HG02981 (cell line): ENCODE results near the gene TGM3.

ENCODE experiments used
- ATAC-seq: cut with Tn5 transposase; IDR thresholded peaks from one replicate; pipeline ENCODE4 v1.9.1; 2021; ENCODE audit warnings: mild to moderate bottlenecking, moderate library complexity; ENCODE audit not compliant: unreplicated experiment

TGM3 gene

DNA sequence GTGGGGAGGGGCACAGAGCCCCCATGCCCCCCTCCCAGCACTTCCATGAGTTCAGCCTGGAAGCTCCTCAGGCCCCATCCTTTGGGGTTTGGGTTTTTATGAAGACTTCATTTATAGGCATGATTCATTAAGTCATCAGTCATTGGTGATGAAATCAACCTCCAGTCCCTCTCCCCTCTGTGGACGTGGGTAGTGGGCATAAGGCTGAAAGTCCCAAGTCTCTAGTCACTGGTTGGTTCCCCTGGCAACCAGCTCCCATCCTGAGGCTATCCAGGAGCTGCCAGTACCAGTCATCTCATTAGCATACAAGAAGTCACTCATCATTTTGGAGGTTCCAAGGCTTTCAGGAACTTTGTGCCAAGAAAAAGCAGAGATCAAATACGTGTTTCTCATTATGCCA lies 9.2 kb downstream of the TGM3 start:
- ATAC-seq: no peak

DNA sequence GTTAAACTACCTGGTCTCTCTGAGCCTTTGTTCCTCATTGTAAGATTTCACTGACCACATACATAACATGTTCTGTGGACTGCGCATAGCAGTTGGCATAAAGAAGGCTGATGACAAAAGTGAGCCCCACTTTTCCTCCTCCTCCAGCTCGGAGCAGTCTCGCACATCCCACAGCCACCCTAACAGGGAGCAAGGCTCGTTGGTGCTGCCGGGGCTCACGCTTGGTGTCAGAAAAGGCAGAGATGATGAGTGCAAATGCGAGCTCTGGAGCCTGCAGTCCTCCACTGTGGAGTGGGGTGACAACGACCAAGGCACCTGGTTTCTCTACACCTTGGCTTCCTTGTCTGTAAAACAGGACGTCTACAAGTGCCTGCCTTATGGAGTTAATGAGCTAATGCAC lies 9.7 kb downstream of the TGM3 start:
- ATAC-seq: no peak

DNA sequence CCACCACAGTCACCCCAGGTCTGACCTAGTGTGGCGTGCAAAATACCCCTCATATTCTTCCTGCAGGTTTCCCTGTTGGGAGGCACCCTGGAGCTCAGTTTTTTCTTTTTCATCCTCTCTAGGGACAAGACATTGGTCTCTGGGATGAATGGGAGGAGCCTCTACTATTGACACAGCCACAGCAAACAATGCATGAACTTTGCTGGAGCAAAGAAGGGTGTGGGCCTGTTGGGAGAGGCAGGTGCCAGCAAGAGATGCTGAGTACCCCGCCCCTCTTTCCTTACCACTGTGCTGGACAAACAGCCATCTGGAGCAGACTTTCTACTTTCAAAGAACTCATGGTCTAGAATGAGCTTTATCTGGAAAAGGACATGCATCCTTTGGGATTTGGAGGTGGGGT lies 10.1 kb downstream of the TGM3 start:
- no peak for ATAC-seq

DNA sequence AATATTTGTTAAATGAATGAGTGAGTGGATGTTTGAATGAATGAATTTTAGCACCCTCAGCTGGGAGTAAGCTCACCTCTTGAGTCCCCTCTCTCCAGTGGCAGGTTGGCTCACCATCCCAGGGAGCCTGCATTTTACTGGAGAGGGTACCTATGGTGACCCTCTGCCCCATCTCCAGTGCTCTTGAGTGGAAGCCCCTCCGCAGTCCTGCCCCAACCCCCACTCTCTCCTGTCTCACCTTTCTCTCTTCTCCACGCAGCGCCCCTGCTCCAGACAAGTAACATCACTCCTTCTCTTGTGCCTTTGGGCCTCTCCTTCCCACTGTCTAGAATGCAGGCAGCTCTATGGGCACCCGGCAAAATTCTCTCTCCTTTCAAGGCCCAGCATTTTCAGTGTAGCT lies 11.3 kb downstream of the TGM3 start:
- ATAC-seq: no peak

DNA sequence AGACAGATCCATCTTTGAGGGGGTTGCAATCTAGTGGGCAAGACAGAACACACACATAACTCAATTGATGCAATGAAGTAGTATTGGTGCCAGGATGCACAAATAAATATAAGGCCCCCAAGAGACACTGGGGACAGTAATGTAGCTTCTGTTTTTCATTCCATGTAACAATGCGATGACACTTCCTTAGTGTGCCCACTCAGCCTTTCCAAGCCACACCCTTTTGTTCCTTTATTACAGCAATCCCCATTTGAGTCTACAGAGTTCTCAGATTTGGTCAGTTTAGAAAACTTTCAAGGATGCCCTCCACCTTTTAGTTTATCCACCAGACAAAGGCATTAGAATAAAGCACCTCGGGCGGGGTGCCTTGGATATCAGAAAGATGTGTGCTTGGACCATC lies 15.5 kb downstream of the TGM3 start:
- no peak for ATAC-seq

DNA sequence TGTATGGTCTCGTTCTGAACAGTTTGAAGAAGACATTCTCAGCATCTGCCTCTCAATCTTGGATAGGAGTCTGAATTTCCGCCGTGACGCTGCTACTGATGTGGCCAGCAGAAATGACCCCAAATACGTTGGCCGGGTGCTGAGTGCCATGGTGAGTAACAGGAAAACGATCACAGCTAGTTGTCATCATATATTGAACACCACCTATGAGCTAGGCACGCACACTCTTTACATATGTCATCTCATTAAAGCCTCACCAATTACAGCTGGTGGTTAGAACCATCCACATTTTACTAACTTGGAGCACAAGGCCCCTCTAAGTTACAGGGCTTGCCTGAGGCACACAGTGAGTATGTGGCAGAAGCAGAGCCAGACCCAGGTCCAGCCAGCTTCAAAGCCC lies 17.1 kb downstream of the TGM3 start:
- ATAC-seq: no peak

DNA sequence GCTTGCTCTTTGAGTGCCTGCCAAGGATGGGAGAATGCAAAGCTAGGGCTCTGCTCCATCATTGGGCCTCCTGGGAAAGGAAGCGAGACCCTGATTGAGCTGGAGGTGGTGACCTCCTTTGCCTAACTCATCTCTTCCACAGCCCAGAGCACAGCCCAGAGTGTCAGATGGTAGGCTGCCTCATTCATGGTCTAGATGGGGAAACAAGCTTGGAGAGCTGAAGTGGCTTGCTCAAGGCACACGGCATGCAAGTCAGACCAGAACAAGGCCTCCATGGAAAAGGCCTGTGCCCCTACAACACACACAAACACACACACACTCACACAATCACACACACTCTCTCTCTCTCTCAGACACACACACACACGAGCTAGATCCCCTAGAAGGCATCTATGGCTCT lies 17.5 kb downstream of the TGM3 start:
- ATAC-seq: no peak

DNA sequence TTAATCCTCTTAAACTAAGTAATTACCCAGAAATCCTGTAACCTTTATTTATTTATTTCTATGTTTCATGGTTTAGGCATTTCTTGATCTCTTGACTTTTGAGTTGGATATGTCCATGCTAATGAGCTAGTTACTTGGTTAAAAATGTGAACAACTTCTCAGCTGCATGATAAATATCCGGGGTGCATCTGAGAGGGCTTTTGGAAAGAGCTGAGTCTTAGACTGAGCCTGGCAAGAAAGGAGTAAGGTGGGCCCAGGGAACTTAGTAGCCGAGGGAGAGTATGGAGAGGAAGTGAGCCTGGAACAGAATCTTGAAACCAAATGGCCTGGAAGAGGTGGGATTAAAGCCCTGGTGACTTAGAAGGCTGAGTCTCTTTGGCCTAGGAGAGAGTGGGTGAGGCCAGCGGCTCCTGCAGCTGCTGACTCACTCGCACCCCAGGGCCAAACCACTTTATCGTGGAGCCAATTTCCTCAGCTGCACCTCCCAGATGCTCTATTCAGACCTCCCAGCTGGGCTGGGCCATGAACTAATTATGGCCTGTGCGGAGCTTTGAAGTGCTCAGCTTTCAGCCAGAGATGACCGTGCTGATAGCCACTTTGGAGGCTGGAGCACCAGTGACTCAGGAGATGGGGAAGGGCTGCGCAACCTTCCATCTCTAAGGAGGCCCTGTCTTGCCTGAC lies 19.1 kb downstream of the TGM3 start:
- no peak for ATAC-seq

DNA sequence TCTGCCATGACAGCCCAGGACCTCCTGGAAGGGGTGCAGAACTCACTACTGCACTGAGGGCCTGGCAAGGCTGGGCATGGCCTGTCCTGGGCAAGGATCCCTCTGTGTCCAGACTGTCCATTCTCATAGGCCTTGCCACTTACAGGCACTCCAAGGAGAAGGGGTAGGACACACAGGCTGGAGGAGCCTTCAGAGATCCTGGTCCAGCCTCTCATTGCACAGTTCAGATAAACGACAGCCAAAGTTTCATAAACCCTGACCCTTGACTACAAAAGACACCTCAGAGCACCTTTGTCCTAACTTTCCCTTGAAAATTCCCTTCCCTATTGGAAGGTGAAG lies 19.6 kb downstream of the TGM3 start:
- no peak for ATAC-seq

DNA sequence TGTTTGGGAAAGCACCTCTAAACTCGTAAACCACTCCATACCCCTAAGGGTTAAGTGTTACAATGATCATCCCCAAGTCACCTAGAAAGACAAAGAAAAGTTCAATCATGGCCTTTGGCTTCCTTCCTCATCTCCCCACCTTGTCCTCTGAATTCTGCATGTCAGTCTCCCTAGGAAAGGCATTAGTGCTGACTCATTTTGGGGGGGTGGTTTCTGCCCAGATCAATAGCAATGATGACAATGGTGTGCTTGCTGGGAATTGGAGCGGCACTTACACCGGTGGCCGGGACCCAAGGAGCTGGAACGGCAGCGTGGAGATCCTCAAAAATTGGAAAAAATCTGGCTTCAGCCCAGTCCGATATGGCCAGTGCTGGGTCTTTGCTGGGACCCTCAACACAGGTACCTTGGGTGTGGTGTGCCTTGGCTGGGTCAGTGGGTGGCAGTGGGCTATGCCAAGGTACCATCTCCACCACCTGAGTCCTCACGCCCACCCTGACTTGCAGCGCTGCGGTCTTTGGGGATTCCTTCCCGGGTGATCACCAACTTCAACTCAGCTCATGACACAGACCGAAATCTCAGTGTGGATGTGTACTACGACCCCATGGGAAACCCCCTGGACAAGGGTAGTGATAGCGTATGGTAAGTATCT lies 21.2 kb downstream of the TGM3 start:
- ATAC-seq: no peak

DNA sequence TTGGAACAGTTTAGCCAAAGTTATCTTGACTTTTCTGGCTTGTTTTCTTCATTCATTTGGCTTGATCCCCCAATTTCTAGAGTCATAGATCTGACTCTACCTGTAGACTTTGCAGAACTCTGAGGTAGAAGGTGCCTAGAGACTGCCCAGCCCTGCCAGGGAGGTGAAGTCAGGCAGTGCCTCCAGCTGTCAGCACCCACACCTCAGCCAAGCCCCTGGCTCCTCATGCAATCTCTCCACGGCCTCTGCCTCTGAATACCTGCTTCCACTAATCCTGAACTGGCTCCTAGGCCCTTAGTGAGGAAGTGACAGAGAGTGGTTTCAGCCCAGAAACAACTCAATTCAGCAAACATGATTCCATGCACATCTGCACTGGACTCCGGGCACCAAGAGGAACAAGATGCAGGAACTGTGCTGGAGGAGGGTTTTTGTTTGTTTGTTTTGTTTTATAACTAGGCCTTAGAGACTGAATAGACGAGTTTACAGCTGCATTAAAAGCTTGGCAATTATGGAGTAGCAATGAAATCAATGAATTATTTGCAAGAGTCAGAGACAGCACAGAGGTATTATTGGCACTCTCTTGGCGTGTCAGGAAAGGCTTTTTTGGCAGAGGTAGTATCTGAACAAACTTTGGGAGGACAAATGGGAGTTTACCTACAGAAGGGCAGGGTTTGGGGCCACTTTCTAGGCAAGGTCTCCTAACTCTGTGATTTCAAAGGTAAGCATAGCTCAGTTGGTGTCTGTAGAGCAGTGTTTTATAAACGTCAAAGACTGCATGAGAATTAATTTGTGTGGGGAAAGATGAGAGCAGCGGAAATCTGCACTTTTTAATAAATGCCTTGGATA lies 25.2 kb downstream of the TGM3 start:
- no peak for ATAC-seq

DNA sequence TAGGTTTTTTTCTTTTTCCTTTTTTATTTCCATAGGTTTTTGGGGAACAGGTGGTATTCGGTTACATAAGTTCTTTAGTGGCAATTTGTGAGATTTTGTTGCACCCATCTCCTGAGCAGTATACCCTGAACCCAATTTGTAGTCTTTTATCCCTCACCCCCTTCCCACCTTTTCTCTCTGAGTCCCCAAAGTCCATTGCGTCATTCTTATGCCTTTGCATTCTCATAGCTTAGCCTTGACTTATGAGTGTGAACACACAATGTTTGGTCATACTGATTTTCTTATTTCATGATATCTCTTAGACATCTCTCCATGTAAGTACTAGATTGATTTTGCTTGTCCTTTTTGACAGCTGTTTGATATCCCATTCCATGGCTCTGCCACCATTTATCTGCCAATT lies 27.2 kb downstream of the TGM3 start:
- no peak for ATAC-seq

DNA sequence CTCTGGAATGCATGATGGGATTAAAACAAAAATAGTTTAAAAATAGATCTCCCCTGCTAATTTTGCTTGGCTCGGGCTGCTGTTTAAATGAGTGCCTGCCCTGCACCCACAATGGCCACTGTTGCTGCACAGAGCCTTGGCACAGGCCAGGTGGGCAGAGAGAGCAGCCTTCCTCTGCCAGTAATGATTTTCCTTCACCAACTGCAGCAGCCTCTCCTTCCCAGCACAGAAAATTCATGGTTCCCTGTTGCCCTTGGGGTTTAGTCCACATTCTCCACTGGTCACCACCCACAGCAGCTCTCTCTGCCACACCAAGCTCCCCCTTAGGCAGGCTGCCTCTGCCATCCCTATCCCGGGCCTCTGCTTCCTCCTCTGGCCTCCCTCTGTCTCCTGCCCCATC lies 30.2 kb downstream of the TGM3 start:
- no peak for ATAC-seq

DNA sequence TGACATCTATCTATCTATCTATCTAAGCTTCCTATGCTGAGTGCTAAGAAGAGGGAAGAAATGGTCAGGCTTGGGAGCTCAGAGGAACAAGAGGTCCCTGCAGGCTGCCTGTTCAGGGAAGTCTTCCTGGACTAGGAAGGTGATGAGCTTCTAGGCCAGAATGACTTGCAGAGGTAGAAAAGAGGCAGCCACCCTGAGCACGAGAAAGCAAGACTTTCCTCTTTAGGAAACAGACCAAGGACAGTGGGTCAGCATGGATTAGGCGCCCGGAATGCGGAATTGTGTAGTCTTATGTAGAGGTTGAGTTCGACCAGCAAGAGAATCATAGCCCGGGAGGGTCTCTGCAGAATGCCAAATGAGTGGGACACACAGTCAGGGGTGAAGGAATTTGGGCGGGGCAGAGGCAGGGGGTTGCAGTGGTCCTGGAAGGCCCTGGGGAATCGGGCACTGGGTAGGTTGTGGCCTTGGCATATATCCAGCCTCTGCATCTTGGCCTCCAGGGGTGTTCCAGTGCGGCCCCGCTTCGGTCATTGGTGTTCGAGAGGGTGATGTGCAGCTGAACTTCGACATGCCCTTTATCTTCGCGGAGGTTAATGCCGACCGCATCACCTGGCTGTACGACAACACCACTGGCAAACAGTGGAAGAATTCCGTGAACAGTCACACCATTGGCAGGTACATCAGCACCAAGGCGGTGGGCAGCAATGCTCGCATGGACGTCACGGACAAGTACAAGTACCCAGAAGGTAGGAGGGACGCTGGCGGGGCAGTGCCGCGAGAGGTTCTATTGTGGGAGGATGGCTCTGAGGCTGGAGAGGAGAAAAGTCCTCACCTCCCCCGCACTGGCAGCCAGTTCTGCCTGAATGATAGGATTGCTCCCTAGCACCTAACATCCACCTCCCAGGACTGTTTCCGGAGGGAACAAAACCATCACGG lies 32.1 kb downstream of the TGM3 start:
- ATAC-seq: no peak

DNA sequence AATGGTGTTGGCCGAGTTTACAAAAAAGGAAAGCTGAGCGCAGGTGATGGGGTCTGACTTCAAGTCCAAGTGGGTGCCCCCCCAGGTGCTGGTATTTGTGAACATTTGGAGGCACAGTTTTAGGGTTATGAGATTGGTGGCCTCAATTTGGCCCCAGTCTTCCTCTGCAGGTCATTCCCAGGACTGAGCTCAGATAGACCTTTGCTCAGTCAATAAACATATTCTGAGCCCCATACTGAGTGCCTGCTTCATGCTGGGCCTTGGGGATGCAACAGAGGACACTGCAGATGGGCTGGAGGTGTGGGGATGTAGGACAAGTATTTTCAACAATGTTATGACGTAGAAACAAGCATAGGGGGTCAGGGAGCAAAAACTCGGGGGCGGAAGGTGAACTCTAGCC lies 33.5 kb downstream of the TGM3 start:
- ATAC-seq: no peak

DNA sequence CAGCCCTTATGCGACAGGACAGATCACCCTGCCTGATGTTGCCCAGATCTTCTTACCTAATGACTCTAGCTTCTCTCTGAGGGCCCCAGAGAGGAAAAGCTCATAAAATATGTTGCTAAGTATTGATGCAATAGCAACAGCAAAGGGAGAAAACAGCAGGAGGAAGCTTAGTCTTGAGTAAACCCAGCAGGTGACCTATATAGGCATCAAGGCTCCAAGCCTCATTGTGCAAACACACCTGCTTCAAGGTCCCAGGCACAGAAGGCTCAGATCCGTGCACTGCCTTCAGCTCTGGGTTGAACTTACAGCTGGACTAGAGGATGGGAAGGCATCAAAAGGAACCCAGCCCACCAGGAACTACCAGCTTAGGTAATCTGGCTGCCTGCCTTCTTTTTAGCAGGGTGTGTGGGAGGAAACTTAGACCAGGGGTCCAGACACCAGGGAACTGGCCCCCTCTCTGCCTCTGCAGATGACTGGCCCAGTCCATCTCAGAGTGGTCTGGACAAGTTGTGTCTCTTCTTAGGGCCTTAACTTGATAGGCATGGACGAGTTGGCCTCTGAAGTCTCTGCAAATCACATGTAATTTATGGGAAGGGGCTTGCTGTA lies 34.4 kb downstream of the TGM3 start:
- ATAC-seq: no peak

DNA sequence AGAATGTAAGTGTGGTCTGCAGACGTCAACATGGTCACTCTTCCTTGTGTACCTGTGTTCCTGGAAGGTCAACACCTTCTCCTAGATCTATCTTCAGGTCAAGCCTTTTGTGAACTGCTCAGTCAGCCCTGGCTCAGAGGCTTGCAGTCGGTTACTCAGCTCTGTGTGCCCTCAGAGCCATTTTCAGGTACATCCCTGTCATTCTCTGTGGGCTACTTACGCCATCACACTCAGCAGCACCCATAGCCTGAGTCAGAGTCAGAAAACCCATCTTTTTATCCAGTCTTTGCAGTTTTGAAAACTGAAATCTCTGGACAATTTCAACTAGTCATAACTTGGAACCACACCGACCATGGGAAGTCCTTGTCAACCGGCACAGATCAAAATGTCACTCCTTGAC lies 35.3 kb downstream of the TGM3 start:
- no peak for ATAC-seq

DNA sequence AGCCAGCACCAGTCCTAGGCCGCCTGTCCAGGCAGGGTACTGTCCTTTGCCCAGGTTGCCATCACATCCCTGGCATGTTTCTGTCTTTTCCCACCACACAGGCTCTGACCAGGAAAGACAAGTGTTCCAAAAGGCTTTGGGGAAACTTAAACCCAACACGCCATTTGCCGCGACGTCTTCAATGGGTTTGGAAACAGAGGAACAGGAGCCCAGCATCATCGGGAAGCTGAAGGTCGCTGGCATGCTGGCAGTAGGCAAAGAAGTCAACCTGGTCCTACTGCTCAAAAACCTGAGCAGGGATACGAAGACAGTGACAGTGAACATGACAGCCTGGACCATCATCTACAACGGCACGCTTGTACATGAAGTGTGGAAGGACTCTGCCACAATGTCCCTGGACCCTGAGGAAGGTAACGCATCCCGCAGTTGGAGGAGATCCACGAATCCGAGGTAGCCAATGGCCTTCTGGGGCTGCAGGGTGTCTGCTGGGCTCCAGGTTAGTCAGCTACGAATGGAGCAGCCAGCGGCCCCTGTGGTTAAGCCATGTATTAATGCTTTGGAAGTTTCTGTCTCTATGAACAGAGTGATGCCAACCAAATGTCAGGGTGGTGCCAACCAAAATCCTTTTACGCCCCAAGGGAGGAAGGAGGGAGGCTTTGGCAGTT lies 36.2 kb downstream of the TGM3 start:
- no peak for ATAC-seq

DNA sequence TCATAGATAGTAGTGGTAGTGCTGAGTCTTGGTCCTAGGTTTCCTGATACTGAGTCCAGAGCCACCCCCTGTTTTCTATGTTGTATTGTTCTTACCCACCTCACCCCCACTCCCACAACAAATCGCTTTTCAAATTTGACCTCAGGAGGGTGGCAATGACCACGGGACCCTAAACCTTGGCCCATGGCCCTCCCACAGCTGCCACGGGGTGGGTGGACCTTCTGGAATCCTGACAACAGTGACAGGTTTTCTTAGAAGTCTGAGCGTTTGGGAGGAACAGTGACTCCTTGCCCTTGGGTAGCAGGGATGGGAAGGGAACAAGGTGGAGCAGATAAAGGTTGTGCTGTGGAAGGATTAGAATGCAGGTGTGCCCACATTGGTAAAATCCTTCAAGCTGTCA lies 36.9 kb downstream of the TGM3 start:
- no peak for ATAC-seq

DNA sequence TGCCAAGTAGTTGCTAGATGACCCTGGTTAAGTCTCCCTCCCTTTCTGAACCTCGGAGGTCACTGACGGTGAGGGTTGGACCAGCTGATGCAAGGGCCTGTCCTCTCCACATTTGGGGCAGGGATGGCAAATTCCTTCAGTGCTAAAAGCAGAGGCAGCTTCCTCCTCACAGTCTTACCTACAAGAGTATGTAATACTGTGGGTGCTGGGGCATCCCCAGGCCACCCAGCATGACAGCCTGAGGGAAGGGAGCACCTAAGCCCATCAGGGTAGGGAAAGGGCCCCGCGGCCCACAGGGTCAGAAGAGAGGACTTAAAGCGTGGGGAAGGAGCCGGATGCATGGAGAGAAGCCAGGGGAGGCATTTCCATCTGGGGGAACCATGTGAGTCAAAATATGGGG lies 38.0 kb downstream of the TGM3 start:
- no peak for ATAC-seq
